ENCODE data around the gene ARID3C.

ARID3C gene

DNA sequence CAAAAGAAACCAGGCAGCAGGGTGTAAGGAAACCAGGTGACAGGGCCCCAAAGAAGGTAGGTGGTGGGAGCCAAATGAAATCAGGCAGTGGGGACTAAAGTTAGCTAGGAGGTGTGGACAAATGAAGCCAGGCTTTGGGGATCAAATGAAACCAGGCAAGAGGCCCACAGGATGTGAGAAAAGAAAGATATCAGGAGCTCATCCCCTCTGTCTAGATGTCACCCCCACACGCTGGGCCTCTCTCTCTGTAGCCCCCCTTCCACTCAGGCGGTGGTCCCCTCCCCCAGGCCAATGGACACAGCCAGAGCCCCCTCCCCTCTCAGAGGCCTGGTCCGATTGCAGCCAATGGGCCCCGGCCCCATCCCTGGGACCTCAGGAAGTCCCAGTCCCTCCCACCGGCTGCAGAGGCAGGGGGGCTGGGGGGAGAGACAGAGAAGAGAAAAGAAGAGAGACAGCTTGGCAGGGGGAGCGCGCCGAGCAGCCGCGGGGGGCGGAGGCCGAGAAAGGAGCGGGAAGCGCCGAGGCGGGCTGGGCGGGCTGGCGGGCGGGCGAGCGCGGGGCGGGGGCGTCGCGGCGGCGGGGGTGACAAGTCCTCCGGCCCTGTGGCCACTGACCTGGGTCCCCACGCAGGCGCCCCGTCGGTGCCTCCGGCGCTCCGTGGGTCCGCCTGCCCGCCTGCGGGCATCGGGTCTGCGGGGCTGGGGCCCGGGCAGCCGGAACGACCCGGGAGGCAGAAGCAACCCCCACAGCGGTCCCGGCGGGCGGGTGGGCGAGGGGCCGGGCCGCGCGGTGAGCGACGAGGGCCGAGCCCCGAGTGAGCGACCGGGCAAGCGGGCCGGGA, 51.2 kb downstream of the ARID3C start:
- DNase-seq (ENCODE audit: low read depth) = no peak

DNA sequence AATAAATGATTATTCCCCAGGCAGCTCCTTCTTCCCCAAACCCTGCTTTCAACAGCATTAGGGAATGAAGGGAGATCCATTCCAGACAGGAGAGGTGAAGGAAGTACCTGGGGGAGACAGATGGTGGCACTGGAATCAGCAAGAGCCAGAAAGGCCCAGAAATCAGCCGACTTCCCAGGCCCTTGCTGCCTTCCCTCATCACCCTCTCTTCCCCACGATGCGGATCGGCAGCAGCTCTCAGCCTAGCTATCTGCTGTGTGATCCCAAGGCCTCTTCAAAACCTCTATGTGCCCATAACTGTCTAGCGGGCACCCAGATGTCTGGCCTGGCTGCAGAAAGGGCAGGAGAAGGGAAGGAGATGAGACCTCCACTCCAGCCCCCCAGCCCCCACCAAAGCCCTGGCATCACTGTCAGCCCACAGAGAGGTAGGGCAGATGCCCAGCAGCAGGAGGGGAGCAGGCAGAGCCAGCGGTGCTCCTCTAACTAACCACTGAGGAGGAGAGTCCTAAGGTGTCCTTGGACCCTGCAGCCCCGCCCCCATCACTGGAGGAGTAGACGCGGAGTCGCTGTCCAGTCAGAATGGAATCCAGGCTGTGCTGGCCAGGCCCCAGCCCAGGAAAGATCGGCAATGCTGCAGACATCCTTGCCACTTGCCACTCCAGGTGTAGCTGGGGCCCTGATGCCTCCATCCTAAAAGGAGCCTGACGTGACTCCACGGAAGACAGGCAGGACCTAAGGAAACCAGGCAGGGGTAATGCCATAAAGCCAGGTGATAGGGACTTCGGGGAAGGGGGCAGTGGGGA, 52.1 kb downstream of the ARID3C start:
- DNase-seq (ENCODE audit: low read depth) = no peak

GRCh38 chr9:34575862-34576596, 52.8 kb downstream of the ARID3C start:
- DNase-seq (ENCODE audit: low read depth) = no peak

- no peak for DNase-seq (ENCODE audit: low read depth)
Measured at GRCh38 chr9:34575241-34575640, 53.6 kb downstream of the ARID3C start.

GRCh38 chr9:34574571-34574970, 54.3 kb downstream of the ARID3C start:
- no peak for DNase-seq (ENCODE audit: low read depth)

- no peak for DNase-seq (ENCODE audit: low read depth)
Measured at GRCh38 chr9:34573599-34574325, 55.1 kb downstream of the ARID3C start.

DNA sequence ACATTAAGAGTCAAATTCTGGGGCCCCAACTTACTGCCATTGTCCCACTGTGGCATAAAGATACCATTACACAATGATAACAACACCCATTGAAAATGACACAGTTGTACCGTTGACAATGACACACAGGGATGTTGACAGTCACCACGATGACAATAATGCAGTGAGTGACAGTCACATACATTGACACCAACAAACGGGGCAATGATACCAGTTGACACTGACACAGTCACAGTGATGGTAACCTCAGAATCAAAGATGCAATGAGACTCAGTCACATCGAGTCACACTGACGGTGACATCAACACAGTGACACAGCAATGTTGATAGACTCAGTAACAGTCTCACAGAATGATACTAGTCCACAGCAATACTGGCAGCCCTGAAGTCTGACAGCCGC, 56.2 kb downstream of the ARID3C start:
- DNase-seq (ENCODE audit: low read depth) = no peak

DNA sequence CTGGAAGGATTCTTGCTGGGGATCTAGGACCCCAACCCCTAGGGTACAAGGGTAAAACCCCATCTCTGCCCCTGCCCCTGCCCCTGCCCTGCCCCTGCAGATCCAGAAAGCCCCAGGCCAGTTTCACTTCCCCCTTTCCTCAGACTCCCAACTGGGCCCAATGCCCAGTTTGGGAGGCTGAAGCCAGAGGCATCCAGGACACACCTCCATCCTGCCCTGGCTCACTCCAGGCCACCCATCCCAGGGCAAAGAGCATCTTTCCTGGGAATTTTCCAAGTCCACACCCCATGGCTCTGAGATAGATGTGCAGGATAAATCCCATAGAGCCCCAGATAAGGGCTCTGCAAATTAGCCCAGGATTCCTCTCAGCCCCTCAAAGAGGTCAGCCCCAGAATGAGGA, 56.8 kb downstream of the ARID3C start:
- no peak for DNase-seq (ENCODE audit: low read depth)

- DNase-seq (ENCODE audit: low read depth) = no peak
Measured at GRCh38 chr9:34571481-34571810, 57.4 kb downstream of the ARID3C start.

Data from iris pigment epithelial cell (primary cell).